ENCODE measurements around the gene ZBTB42.

DNA sequence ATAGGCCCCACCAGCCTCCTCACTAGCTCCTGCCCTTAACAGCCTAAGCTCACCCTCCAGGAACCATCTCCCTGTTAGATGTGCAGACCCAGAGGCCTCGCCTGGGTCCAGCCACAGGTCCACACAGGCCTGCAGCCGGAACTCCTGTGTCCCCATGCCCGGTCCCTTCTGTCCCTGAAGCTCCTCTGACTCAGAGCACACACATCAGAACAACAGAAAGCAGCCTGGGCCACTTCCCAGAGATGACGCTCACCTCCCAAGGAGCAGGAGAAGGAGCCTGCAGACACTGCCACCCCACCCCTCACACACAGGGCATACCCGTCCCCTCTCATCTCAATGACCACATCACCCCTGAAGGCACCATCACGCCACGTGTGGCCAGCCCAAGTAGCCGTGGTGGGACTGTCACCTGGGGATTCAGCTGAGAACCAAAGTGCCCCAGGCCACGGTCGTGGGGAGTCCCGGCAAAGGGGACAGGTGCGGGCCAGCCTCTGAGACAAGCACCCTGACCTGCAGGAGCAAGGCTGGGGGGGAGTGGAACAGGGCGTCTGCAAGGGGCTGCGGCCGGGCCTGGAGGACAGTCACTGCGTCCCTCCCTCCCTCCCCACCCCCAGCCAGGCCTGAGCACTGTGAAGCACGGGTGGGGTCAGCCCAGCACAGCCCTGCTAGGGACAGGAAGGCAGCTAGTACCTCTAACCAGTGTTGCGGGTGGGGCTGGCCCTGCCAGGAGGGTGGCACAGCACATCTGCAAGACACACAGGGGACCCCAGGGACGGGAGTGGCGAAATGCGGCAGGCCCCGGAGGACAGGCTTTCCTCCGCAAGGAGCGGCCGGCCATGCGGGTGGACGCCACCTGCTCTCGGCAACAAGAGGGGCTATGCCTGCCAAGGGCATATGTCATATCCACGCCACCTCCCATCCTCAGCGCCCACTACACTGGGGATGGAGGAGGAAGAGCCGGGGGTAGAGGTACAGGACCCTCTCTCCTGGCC, 10.9 kb upstream of the ZBTB42 start:
- TF ChIP-seq, protein P1, sequence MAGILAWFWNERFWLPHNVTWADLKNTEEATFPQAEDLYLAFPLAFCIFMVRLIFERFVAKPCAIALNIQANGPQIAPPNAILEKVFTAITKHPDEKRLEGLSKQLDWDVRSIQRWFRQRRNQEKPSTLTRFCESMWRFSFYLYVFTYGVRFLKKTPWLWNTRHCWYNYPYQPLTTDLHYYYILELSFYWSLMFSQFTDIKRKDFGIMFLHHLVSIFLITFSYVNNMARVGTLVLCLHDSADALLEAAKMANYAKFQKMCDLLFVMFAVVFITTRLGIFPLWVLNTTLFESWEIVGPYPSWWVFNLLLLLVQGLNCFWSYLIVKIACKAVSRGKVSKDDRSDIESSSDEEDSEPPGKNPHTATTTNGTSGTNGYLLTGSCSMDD (CRISPR knock-in tag; IDR thresholded peaks at IDR 0.05): no peak
- TF ChIP-seq GABPA (IDR thresholded peaks at IDR 0.05; ENCODE audit: low read depth, low read length) (no peak), GABPA (CRISPR knock-in tag; IDR thresholded peaks at IDR 0.05; ENCODE audit: low read depth) (no peak), ZNF792 (CRISPR knock-in tag; IDR thresholded peaks at IDR 0.05) (no peak)
- TF ChIP-seq, protein P2, sequence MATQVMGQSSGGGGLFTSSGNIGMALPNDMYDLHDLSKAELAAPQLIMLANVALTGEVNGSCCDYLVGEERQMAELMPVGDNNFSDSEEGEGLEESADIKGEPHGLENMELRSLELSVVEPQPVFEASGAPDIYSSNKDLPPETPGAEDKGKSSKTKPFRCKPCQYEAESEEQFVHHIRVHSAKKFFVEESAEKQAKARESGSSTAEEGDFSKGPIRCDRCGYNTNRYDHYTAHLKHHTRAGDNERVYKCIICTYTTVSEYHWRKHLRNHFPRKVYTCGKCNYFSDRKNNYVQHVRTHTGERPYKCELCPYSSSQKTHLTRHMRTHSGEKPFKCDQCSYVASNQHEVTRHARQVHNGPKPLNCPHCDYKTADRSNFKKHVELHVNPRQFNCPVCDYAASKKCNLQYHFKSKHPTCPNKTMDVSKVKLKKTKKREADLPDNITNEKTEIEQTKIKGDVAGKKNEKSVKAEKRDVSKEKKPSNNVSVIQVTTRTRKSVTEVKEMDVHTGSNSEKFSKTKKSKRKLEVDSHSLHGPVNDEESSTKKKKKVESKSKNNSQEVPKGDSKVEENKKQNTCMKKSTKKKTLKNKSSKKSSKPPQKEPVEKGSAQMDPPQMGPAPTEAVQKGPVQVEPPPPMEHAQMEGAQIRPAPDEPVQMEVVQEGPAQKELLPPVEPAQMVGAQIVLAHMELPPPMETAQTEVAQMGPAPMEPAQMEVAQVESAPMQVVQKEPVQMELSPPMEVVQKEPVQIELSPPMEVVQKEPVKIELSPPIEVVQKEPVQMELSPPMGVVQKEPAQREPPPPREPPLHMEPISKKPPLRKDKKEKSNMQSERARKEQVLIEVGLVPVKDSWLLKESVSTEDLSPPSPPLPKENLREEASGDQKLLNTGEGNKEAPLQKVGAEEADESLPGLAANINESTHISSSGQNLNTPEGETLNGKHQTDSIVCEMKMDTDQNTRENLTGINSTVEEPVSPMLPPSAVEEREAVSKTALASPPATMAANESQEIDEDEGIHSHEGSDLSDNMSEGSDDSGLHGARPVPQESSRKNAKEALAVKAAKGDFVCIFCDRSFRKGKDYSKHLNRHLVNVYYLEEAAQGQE (IDR thresholded peaks at IDR 0.05; ENCODE audit: borderline replicate concordance in 1 of 2, low read depth in 1 of 2, low read length in 2 of 2): no peak

All from HepG2 (cell line).